Neutrophil (primary cell): Measurements from ENCODE around the gene PAPOLG.

Experiments used
- H3K27ac ChIP-seq: fragments of 200-600 bp; sonication (generic); 2 replicates; pipeline ENCODE4 v1.5.1; 2016; ENCODE audit warnings: mild to moderate bottlenecking, moderate library complexity
- H3K27me3 ChIP-seq: fragments of 200-600 bp; sonication (generic); 2 replicates; pipeline ENCODE4 v1.6.0; 2016; ENCODE audit warnings: mild to moderate bottlenecking
- H3K36me3 ChIP-seq: fragments of 200-600 bp; sonication (generic); 2 replicates; pipeline ENCODE4 v1.5.1; 2017
- H3K4me1 ChIP-seq, 2 experiments: fragments of 200-600 bp in 1 of 2; sonication (generic) in 1 of 2; 1 replicate in 1 of 2; 2 replicates in 1 of 2; pipeline versions ENCODE4 v1.5.1 to v1.6.1; 2013 to 2016; ENCODE audit warnings: low read depth in 1 of 2, low read length in 1 of 2, mild to moderate bottlenecking in 1 of 2, moderate library complexity in 1 of 2; ENCODE audit not compliant: control insufficient read depth in 1 of 2, insufficient read depth in 1 of 2
- H3K4me3 ChIP-seq, 2 experiments: fragments of 200-600 bp in 1 of 2; sonication (generic) in 1 of 2; 1 replicate in 1 of 2; 2 replicates in 1 of 2; pipeline ENCODE4 v1.5.1; 2013 to 2016; ENCODE audit warnings: low read depth in 1 of 2, low read length in 1 of 2, mild to moderate bottlenecking in 1 of 2, moderate library complexity in 1 of 2
- H3K9me3 ChIP-seq: fragments of 200-600 bp; sonication (generic); 2 replicates; pipeline ENCODE4 v1.5.1; 2016
- CTCF ChIP-seq: fragments of 200-600 bp; sonication (generic); IDR thresholded peaks from 2 replicates; pipeline ENCODE4 v1.5.1; 2016; ENCODE audit warnings: antibody characterized with exemption

PAPOLG gene

GRCh38 chr2:60746318-60746717, 9.8 kb upstream of the PAPOLG start:
- Histone ChIP-seq H3K36me3 (no peaks in the 10 kb centered on the region), H3K27me3 (no peaks in the 10 kb centered on the region), H3K27ac (no peak overlapping the region), H3K4me3 (no peak overlapping the region), H3K9me3 (no peaks in the 10 kb centered on the region), H3K4me1 (peaks cover 0 to 3% of the 10 kb centered on the region in 2 experiments)
- no peak for TF ChIP-seq CTCF

- Histone ChIP-seq H3K27ac (no peak overlapping the region), H3K9me3 (no peaks in the 10 kb centered on the region), H3K4me1 (peaks cover 11 to 18% of the 10 kb centered on the region in 2 experiments), H3K4me3 (no peak overlapping the region), H3K36me3 (peaks cover 51% of the 10 kb centered on the region), H3K27me3 (no peaks in the 10 kb centered on the region)
- no peak for TF ChIP-seq CTCF
These were observed 3.6 kb downstream of the PAPOLG start for GRCh38 chr2:60759654-60760053.

- H3K4me1 ChIP-seq, result no peaks in the 10 kb centered on the region
- no peak overlapping the region for H3K27ac ChIP-seq
- H3K4me3 ChIP-seq, result no peak overlapping the region
- no peak for TF ChIP-seq CTCF
- no peaks in the 10 kb centered on the region for H3K9me3 ChIP-seq
- H3K36me3 ChIP-seq, result peaks cover 80% of the 10 kb centered on the region
- no peaks in the 10 kb centered on the region for H3K27me3 ChIP-seq
These were observed 8.9 kb downstream of the PAPOLG start for GRCh38 chr2:60764736-60765534.

GRCh38 chr2:60766283-60766682, 10.2 kb downstream of the PAPOLG start:
- no peak for TF ChIP-seq CTCF
- H3K27ac ChIP-seq, result no peak overlapping the region
- H3K4me3 ChIP-seq, result no peak overlapping the region
- peaks cover 70% of the 10 kb centered on the region for H3K36me3 ChIP-seq
- H3K27me3 ChIP-seq, result no peaks in the 10 kb centered on the region
- H3K4me1 ChIP-seq, result no peaks in the 10 kb centered on the region
- no peaks in the 10 kb centered on the region for H3K9me3 ChIP-seq

GRCh38 chr2:60771508-60771907, 15.4 kb downstream of the PAPOLG start:
- H3K27ac ChIP-seq, result no peak overlapping the region
- H3K4me3 ChIP-seq, result no peak overlapping the region
- peaks cover 70% of the 10 kb centered on the region for H3K36me3 ChIP-seq
- H3K4me1 ChIP-seq, result no peaks in the 10 kb centered on the region
- no peak for TF ChIP-seq CTCF
- H3K9me3 ChIP-seq, result no peaks in the 10 kb centered on the region
- no peaks in the 10 kb centered on the region for H3K27me3 ChIP-seq
